ENCODE data around the gene SMARCA2.

Gene SMARCA2

GRCh38 chr9:1977026-1977425, 38.1 kb upstream of the SMARCA2 start:
- no peaks in the 10 kb centered on the region for H3K9me3 ChIP-seq
- H3K4me1 ChIP-seq: peaks cover 0 to 16% (median 8%) of the 10 kb centered on the region in 4 donors
- H3K36me3 ChIP-seq: no peaks in the 10 kb centered on the region
- TF ChIP-seq CTCF (IDR thresholded peaks at IDR 0.05): no peak
- no peak overlapping the region for H3K4me3 ChIP-seq
- intact Hi-C loops (cut with DNase I; ENCODE audit: low total_unique reads): no loop called here
- H3K27me3 ChIP-seq: no peaks in the 10 kb centered on the region
- no peak overlapping the region for H3K27ac ChIP-seq
- DNase-seq: no peak

GRCh38 chr9:1978941-1979340, 36.2 kb upstream of the SMARCA2 start:
- intact Hi-C loops (cut with DNase I; ENCODE audit: low total_unique reads): no loop called here
- no peak for TF ChIP-seq CTCF (IDR thresholded peaks at IDR 0.05)
- Histone ChIP-seq H3K36me3 (no peaks in the 10 kb centered on the region), H3K27ac (no peak overlapping the region), H3K27me3 (no peaks in the 10 kb centered on the region), H3K4me3 (no peak overlapping the region), H3K4me1 (peaks cover 0 to 16% (median 8%) of the 10 kb centered on the region in 4 donors), H3K9me3 (no peaks in the 10 kb centered on the region)
- DNase-seq: no peak

- intact Hi-C loops (cut with DNase I; ENCODE audit: low total_unique reads): no loop called here
- no peaks in the 10 kb centered on the region for H3K36me3 ChIP-seq
- no peaks in the 10 kb centered on the region for H3K9me3 ChIP-seq
- peaks cover 0 to 16% (median 8%) of the 10 kb centered on the region in 4 donors for H3K4me1 ChIP-seq
- DNase-seq: no peak
- H3K27ac ChIP-seq: no peak overlapping the region
- no peaks in the 10 kb centered on the region for H3K27me3 ChIP-seq
- H3K4me3 ChIP-seq: no peak overlapping the region
- TF ChIP-seq CTCF (IDR thresholded peaks at IDR 0.05): no peak
Observed at GRCh38 chr9:1979741-1980367, 35.3 kb upstream of the SMARCA2 start.

GRCh38 chr9:1980387-1980786, 34.8 kb upstream of the SMARCA2 start:
- Histone ChIP-seq H3K4me3 (no peak overlapping the region), H3K27me3 (no peaks in the 10 kb centered on the region), H3K9me3 (no peaks in the 10 kb centered on the region), H3K27ac (no peak overlapping the region), H3K4me1 (peaks cover 0 to 16% (median 8%) of the 10 kb centered on the region in 4 donors), H3K36me3 (no peaks in the 10 kb centered on the region)
- no peak for TF ChIP-seq CTCF (IDR thresholded peaks at IDR 0.05)
- intact Hi-C loops (cut with DNase I; ENCODE audit: low total_unique reads): no loop called here
- DNase-seq: no peak

GRCh38 chr9:1982074-1982473, 33.1 kb upstream of the SMARCA2 start:
- H3K27ac ChIP-seq: no peak overlapping the region
- intact Hi-C loops (cut with DNase I; ENCODE audit: low total_unique reads): no loop called here
- H3K4me3 ChIP-seq: no peak overlapping the region
- H3K36me3 ChIP-seq: no peaks in the 10 kb centered on the region
- no peak for DNase-seq
- peaks cover 0 to 16% (median 8%) of the 10 kb centered on the region in 4 donors for H3K4me1 ChIP-seq
- H3K9me3 ChIP-seq: no peaks in the 10 kb centered on the region
- no peaks in the 10 kb centered on the region for H3K27me3 ChIP-seq
- TF ChIP-seq CTCF (IDR thresholded peaks at IDR 0.05): no peak

- Histone ChIP-seq H3K27ac (no peak overlapping the region), H3K4me1 (no peaks in the 10 kb centered on the region), H3K4me3 (no peak overlapping the region), H3K9me3 (no peaks in the 10 kb centered on the region), H3K27me3 (no peaks in the 10 kb centered on the region), H3K36me3 (no peaks in the 10 kb centered on the region)
- DNase-seq: no peak
- no peak for TF ChIP-seq CTCF (IDR thresholded peaks at IDR 0.05)
- intact Hi-C loops (cut with DNase I; ENCODE audit: low total_unique reads): no loop called here
Observed at GRCh38 chr9:1986341-1986740, 28.8 kb upstream of the SMARCA2 start.
